WI38 (cell line): ENCODE measurements around the gene NFE2L1.
A peak's percentile ranks its signal among the peaks of the same experiment; 100 is the strongest.

Experiments
- H3K4me3 ChIP-seq: 2 replicates; pipeline ENCODE4 v1.5.1; 2011; ENCODE audit warnings: low read depth, mild to moderate bottlenecking, control low read depth, low read length
- TF ChIP-seq, protein P1 (sequence below): IDR thresholded peaks from 2 replicates; pipeline ENCODE4 v1.5.1; 2012; ENCODE audit warnings: low read depth, mild to moderate bottlenecking, control low read depth, low read length

The NFE2L1 gene

DNA sequence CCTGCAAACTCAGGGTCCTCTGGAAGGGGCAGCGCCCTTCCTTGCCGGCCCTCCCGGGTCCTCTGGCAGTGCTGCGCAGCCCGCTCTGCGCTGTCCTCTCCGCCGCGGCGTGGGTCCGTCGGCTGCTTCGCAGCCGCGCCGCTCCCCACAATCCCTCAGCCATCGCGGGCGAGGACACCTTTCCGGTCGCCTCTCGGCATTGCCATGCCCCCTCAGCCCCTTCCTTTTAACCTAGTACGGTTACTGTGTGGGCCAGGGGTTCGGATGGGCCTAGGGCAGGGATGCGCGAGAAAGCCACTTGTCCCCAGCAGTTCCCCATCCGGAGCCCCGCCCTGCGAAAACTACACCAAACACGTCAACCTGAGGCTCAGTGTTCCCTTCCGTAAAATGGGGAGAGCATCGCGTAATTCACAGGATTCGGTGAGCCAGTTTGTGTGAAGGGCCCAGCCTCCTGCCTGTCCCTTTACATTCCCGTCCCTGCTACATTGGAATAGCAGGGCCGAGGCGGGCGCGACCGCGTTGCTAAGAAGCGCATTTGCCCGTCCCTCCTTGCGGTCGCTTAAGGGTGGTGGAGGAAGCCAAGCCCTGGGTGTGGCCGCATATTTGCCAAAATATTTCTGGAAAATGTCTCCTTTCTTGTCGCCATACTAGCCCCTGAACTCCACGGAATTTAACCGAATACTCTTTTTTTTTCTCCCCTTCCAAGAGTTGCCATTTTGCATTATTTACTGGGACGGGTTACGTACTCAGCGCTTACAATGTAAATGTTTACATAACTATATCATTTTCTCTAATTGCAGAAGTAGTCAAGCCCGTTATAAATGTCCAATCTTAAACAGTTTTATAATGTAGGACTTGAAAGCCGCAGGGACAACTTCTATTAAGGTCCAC lies 23.8 kb upstream of the NFE2L1 start:
- TF ChIP-seq, protein P1, sequence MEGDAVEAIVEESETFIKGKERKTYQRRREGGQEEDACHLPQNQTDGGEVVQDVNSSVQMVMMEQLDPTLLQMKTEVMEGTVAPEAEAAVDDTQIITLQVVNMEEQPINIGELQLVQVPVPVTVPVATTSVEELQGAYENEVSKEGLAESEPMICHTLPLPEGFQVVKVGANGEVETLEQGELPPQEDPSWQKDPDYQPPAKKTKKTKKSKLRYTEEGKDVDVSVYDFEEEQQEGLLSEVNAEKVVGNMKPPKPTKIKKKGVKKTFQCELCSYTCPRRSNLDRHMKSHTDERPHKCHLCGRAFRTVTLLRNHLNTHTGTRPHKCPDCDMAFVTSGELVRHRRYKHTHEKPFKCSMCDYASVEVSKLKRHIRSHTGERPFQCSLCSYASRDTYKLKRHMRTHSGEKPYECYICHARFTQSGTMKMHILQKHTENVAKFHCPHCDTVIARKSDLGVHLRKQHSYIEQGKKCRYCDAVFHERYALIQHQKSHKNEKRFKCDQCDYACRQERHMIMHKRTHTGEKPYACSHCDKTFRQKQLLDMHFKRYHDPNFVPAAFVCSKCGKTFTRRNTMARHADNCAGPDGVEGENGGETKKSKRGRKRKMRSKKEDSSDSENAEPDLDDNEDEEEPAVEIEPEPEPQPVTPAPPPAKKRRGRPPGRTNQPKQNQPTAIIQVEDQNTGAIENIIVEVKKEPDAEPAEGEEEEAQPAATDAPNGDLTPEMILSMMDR: no peak
- peak overlapping the region; percentile 51 for H3K4me3 ChIP-seq

DNA sequence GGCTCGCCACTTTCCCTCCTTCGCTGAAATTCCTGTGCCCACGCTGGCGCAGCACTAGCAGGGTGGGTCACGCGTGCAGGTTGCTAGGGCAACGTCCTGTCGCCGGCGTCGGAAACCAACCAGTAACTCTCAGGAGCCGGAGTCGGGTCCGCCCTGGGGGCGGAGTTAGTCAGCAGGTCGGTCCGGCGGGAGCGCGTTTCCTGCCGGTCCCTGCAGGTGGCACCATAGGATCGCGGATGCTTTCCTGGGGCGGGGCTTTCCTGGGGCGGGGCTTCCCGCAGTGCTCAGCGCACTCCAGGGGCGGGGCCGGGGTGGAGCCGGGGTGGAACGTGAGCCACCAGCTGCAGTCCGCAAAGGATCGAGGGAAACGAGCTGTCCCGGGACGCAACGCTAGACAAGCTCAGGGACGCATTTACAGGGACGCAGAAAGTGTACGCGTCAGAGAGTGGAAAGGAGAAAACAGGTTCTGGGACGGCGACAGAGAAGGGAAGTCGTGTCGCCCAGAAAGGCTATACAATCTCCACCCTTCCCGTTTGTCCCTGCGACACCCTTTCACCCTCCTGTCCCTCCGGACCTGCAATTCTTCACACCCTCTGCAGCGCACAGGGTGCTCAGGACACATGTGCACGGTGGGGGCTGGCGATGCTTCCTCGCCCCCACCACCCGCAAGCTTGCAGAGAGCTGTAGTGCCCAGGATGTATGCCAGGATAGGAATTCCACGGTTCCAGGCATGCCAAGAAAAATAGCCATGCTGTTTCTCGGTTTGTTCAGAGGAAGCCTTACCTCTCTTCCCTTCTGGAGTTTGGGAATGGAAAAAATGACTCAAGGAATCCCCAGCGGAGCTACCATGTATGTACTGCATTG lies 22.9 kb upstream of the NFE2L1 start:
- H3K4me3 ChIP-seq: peak overlapping the region; percentile 60
- TF ChIP-seq, protein P1: peak; percentile 47

DNA sequence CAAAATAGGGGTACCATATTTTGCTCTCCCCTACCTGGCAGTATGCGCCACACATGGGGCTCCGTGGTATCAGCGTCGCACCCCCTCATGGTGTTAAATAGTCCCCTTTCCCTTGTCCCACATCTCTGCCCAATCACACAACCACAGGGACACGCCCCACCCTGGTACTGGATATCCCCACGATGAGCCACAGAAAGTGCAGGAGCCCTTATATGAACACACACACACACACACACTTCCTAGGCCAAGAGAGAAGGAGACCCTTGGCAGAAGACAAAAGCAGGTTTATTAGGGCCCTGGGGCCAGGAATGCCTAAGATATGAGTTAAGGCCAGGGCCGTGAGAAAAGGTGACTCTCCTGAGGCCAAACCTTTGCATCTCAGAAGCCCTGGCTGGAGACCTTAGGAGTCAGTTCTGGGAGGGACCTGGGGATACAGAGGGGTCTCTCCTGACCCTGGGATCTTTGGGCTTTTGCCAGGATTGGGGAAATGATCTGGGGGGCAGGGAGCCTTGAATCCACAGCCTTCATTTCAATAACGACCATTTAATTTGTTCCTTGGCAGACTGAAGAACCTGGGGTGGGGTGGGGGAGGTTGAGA lies 22.2 kb upstream of the NFE2L1 start:
- H3K4me3 ChIP-seq: peak overlapping the region; percentile 60
- TF ChIP-seq, protein P1: no peak

DNA sequence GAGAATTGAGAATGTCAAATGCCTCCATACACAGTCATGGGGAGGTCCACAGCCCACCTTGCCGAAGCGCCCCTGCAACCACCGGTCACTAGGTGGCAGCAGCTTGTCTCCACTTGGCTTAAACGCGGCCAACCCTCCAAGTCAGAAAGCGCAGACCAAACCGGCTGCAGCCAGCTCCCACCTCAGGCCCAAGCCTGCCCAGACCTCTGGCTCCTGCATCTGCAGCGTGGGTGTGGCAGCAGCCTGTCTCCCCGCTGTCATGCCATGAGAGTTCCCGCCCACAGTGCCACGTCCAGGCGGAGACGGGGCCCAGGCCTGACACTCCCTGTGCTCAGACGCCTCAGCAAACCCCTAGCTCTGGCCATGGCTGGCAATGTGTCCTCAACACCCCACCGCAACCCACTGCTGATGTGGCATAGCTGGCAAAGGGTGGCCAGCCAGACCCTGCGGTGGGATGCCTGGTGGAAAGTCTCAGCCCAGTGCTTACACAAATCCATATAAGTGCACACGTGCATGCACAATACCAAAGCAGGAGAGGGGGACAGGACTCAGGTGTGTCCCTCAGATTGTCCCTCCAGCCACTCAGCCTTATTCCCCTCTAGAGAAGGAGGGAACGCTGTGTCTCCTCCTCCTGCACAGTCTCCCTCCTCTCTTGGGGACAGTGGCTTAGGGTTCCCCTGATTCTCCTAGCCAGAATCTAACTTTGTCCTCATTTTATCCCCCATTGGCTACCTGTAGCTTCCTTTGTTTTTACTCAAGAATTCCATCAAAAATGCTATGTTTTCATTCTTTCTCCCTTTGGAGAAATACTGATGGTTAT lies 21.4 kb upstream of the NFE2L1 start:
- no peak overlapping the region for H3K4me3 ChIP-seq
- TF ChIP-seq, protein P1: peak; percentile 85

DNA sequence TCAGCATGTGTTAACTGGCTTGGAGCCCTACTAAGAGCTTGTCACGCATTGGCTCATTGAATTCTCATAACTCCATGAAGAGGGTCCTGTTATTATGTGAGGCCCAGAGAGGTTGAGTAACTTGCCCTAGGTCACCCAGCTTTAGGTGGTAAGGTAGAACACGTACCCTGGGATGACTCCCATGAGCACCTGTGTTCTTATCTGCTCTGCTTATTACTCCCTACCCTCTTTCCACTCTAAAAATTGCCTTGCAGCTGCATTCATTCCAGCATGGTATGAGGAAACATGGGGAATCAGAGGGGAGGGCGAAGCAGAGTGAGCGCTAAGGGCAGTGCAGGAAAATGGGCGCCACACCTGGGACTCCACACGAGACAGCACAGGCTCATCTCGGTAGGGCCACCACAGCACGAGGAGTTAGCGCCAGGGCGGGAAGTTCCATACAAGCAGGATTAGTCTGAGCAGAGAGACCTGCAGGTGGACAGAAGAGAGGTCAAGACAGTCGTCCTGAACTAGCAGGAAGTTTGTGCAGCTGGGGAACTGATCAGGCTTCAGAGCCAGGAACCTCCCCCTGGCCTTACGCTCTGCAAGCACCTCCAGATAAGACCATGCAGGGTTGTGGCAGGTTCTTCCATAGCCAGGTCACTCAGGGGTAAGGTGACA lies 20.7 kb upstream of the NFE2L1 start:
- H3K4me3 ChIP-seq: no peak overlapping the region
- TF ChIP-seq, protein P1: no peak

DNA sequence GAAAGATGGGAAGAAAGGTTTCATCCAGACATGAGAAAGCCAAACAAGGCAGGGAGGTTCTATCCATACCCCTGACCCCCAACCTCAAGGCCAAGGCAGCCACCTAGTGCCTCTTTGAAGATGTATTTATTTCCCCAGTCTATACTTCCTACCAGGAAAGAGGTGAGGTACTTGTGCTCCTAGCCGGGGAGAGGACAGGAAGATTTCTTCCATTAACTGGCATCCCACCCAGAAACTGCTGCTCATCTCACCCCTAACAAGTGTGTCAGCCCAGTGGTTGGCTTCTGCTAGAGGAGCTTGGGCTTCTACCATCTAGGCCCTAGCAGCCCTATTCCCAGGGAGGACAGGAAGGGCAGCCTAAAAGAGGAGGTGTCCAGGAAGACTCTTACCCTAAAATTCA lies 19.4 kb upstream of the NFE2L1 start:
- TF ChIP-seq, protein P1: no peak
- no peak overlapping the region for H3K4me3 ChIP-seq
